Testis (tissue), 2 donors: Measurements from ENCODE around the gene LNX1.

ENCODE experiments used
- POLR2A ChIP-seq: fragments of 450-650 bp; IDR thresholded peaks from one replicate; pipeline ENCODE4 v1.6.1; 2017; ENCODE audit warnings: antibody characterized with exemption, mild to moderate bottlenecking, moderate library complexity
- TF ChIP-seq, protein P1 (sequence below), 3 experiments: fragments of 450-650 bp in 2 of 3; fragments of 200-600 bp in 1 of 3; sonication (generic) in 1 of 3; IDR thresholded peaks; one replicate each; pipeline ENCODE4 v1.5.1; 2016 to 2019; ENCODE audit warnings: antibody characterized with exemption in 3 of 3, mild to moderate bottlenecking in 2 of 3, moderate library complexity in 1 of 3

GRCh38 chr4:53419208-53419607 lies 172.1 kb downstream of the LNX1 start:
- TF ChIP-seq, protein P1, sequence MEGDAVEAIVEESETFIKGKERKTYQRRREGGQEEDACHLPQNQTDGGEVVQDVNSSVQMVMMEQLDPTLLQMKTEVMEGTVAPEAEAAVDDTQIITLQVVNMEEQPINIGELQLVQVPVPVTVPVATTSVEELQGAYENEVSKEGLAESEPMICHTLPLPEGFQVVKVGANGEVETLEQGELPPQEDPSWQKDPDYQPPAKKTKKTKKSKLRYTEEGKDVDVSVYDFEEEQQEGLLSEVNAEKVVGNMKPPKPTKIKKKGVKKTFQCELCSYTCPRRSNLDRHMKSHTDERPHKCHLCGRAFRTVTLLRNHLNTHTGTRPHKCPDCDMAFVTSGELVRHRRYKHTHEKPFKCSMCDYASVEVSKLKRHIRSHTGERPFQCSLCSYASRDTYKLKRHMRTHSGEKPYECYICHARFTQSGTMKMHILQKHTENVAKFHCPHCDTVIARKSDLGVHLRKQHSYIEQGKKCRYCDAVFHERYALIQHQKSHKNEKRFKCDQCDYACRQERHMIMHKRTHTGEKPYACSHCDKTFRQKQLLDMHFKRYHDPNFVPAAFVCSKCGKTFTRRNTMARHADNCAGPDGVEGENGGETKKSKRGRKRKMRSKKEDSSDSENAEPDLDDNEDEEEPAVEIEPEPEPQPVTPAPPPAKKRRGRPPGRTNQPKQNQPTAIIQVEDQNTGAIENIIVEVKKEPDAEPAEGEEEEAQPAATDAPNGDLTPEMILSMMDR (IDR thresholded peaks at IDR 0.05) = no peak
- TF ChIP-seq POLR2A = no peak
